ENCODE results near the gene SRXN1. TPM values are rescaled to one million over a fixed set of nuclear protein-coding genes. Genes with fewer than 3 reads are reported as not detected.
"Not testable (repeated sequence)": the region's sequence is repeated elsewhere in the genome, so short reads cannot be mapped to it uniquely, and the experiment has no call there.

SRXN1 gene
- total and polyA plus RNA-seq, 2 experiments from 2014 or later, result 58.6 to 94.1 TPM

DNA sequence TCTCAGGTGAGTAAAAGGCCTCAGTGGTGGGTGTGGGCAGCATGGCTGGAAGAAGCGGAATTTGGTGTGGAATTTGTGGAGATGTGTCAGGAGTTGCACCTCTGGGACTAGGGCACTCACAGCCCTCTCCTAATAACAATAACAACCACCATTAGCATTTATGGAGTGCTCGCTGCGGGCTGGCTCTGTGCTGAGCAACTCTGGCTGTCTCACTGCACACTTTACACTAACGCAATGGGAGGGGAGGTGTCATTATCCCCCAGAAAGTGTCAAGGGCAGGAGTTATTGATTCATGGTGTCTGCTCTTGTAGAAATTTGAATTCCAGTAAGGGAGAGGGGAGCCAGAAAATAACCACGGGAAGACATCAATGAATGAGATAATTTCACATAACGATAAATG is 45.3 kb upstream of the SRXN1 start:
- no peaks in the 10 kb centered on the region for H3K9me3 ChIP-seq (ENCODE audit: low read depth)
- H3K4me2 ChIP-seq (ENCODE audit: unreplicated experiment), result no peak overlapping the region
- no peak overlapping the region for H3K9ac ChIP-seq
- no peaks in the 10 kb centered on the region for H3K4me1 ChIP-seq (ENCODE audit: insufficient read depth)
- H3K27ac ChIP-seq, result no peak overlapping the region
- no peak for DNase-seq
- H3K9me2 ChIP-seq (ENCODE audit: insufficient read depth), result no peaks in the 10 kb centered on the region
- no peaks in the 10 kb centered on the region for H3K79me2 ChIP-seq (ENCODE audit: insufficient read depth)
- no peaks in the 10 kb centered on the region for H4K20me1 ChIP-seq (ENCODE audit: insufficient read depth)
- H2AFZ ChIP-seq, result no peak overlapping the region
- WGBS, 2 experiments (ENCODE audit: low coverage in 1 of 2, low lambda C conversion rate in 2 of 2, missing lambda C conversion rate in 2 of 2), result 31 to 32% methylated on average over 6 of the region's 6 CpGs
- peaks cover 21% of the 10 kb centered on the region; the same call in 1 of the 2 replicates for H3K27me3 ChIP-seq (replicated peaks; ENCODE audit: insufficient read depth)
- in situ Hi-C loops (cut with MboI), result no loop called here
- H3K36me3 ChIP-seq (ENCODE audit: low read depth), result no peaks in the 10 kb centered on the region
- no peak overlapping the region for H3K4me3 ChIP-seq
- H3F3A ChIP-seq (ENCODE audit: insufficient read depth), result no peaks in the 10 kb centered on the region
- TF ChIP-seq EZH2phosphoT487 (IDR thresholded peaks at IDR 0.05; ENCODE audit: insufficient read depth, low read depth) (no peak), EZH2 (IDR thresholded peaks at IDR 0.05; ENCODE audit: insufficient read depth, poor library complexity, severe bottlenecking) (no peak)

DNA sequence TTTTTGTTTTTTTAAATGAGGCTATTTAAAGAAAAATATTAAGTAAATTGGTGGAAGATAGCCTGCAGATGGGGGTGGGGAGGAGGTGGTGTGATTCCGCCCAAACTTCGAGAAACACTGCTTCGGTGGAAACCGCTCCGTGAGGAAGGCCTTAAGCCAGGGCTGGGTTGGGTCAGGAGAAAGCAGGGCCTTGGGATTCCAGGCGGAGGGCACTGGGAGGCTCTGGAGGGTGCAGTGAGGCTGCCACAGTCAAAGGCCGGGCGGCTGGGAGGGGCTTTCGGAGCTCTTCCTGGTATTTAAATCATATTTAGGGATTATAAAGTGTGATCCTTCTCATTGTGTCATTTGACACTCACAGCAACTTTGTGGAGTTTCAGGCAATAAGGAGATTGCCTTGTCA is 44.8 kb upstream of the SRXN1 start:
- H3K27me3 ChIP-seq (replicated peaks; ENCODE audit: insufficient read depth), result peaks cover 21% of the 10 kb centered on the region; the same call in 1 of the 2 replicates
- no peaks in the 10 kb centered on the region for H3K9me2 ChIP-seq (ENCODE audit: insufficient read depth)
- H3K27ac ChIP-seq, result no peak overlapping the region
- in situ Hi-C loops (cut with MboI), result no loop called here
- H2AFZ ChIP-seq, result no peak overlapping the region
- DNase-seq, result no peak
- H3F3A ChIP-seq (ENCODE audit: insufficient read depth), result no peaks in the 10 kb centered on the region
- H3K9ac ChIP-seq, result no peak overlapping the region
- WGBS, 2 experiments (ENCODE audit: low coverage in 1 of 2, low lambda C conversion rate in 2 of 2, missing lambda C conversion rate in 2 of 2), result 33 to 40% methylated on average over 9 of the region's 9 CpGs
- no peaks in the 10 kb centered on the region for H3K36me3 ChIP-seq (ENCODE audit: low read depth)
- no peak overlapping the region for H3K4me2 ChIP-seq (ENCODE audit: unreplicated experiment)
- no peaks in the 10 kb centered on the region for H4K20me1 ChIP-seq (ENCODE audit: insufficient read depth)
- no peaks in the 10 kb centered on the region for H3K79me2 ChIP-seq (ENCODE audit: insufficient read depth)
- H3K4me1 ChIP-seq (ENCODE audit: insufficient read depth), result no peaks in the 10 kb centered on the region
- no peaks in the 10 kb centered on the region for H3K9me3 ChIP-seq (ENCODE audit: low read depth)
- no peak overlapping the region for H3K4me3 ChIP-seq
- TF ChIP-seq EZH2 (IDR thresholded peaks at IDR 0.05; ENCODE audit: insufficient read depth, poor library complexity, severe bottlenecking) (no peak), EZH2phosphoT487 (IDR thresholded peaks at IDR 0.05; ENCODE audit: insufficient read depth, low read depth) (no peak)

DNA sequence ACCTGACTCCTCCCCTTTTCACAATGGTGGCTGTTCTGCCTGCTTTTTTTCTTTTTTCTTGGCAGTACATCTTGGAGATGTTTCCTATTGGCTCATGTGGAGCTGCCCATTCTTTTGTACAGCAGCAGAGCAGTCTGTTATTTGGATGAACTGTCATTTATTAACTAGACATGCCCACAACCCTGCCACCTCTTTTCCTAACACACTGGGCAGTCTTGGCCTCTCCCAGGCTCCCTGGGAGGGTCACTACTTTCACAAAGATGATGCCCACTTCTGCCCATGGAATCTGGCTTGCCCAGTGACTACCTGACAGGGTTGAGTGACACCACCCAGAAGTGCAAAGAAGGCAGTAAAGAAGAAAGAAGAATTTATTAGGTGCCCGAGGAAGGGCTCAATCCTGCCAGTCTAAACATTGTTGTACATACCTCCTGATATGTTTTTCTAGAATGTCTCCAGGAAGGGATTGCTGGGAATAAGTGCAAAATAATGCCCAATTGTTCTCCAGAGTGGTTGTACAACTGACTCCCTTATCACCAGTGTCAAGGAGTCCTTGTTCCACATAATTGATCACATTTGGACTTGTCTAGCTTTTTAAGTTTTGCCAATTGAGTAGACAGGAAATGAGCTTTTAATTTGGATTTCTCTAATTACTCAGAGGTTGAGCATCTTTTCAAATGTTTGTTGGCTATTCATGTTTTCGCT is 42.3 kb upstream of the SRXN1 start:
- TF ChIP-seq EZH2phosphoT487 (IDR thresholded peaks at IDR 0.05; ENCODE audit: insufficient read depth, low read depth) (no peak), EZH2 (IDR thresholded peaks at IDR 0.05; ENCODE audit: insufficient read depth, poor library complexity, severe bottlenecking) (no peak)
- Histone ChIP-seq H3K4me1 (ENCODE audit: insufficient read depth) (no peaks in the 10 kb centered on the region), H3K27me3 (replicated peaks; ENCODE audit: insufficient read depth) (peaks cover 37% of the 10 kb centered on the region), H4K20me1 (ENCODE audit: insufficient read depth) (no peaks in the 10 kb centered on the region), H2AFZ (no peak overlapping the region), H3K79me2 (ENCODE audit: insufficient read depth) (no peaks in the 10 kb centered on the region), H3K4me2 (ENCODE audit: unreplicated experiment) (no peak overlapping the region), H3K9ac (no peak overlapping the region), H3K27ac (no peak overlapping the region), H3K9me2 (ENCODE audit: insufficient read depth) (no peaks in the 10 kb centered on the region), H3K4me3 (no peak overlapping the region), H3K9me3 (ENCODE audit: low read depth) (no peaks in the 10 kb centered on the region), H3K36me3 (ENCODE audit: low read depth) (no peaks in the 10 kb centered on the region), H3F3A (ENCODE audit: insufficient read depth) (no peaks in the 10 kb centered on the region)
- WGBS, 2 experiments (ENCODE audit: low coverage in 1 of 2, low lambda C conversion rate in 2 of 2, missing lambda C conversion rate in 2 of 2), result 53 to 55% methylated on average over 2 of the region's 2 CpGs
- no peak for DNase-seq
- in situ Hi-C loops (cut with MboI), result no loop called here

DNA sequence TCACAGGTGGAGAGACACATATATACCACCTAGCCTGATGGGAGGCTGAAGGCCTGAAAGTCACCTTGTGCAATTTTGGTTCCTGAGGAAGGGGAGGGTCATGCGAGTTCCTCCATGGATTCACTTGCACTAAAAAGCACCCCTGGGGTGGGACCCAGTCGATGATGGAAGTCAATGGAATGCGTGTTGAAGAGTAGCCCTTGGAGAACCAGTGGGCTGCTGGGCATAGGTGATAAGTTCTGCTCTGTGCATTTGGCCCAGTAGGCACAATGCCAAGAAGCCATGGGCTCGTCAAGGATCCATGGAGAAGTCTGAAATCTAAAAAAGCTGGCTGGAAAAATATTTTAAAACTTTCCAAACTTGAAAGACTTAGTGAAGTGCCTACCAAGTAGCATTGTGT is 41.5 kb upstream of the SRXN1 start:
- no peak for DNase-seq
- Histone ChIP-seq H3K79me2 (ENCODE audit: insufficient read depth) (no peaks in the 10 kb centered on the region), H3F3A (ENCODE audit: insufficient read depth) (no peaks in the 10 kb centered on the region), H2AFZ (no peak overlapping the region), H3K27me3 (replicated peaks; ENCODE audit: insufficient read depth) (peaks cover 38% of the 10 kb centered on the region), H3K4me2 (ENCODE audit: unreplicated experiment) (no peak overlapping the region), H3K9me3 (ENCODE audit: low read depth) (no peaks in the 10 kb centered on the region), H3K9ac (no peak overlapping the region), H3K36me3 (ENCODE audit: low read depth) (no peaks in the 10 kb centered on the region), H3K4me3 (no peak overlapping the region), H3K4me1 (ENCODE audit: insufficient read depth) (no peaks in the 10 kb centered on the region), H3K27ac (no peak overlapping the region), H3K9me2 (ENCODE audit: insufficient read depth) (no peaks in the 10 kb centered on the region), H4K20me1 (ENCODE audit: insufficient read depth) (no peaks in the 10 kb centered on the region)
- in situ Hi-C loops (cut with MboI), result no loop called here
- 31 to 34% methylated on average over 3 to 4 of the region's 4 CpGs for WGBS, 2 experiments (ENCODE audit: low coverage in 1 of 2, low lambda C conversion rate in 2 of 2, missing lambda C conversion rate in 2 of 2)
- no peak for TF ChIP-seq EZH2phosphoT487 (IDR thresholded peaks at IDR 0.05; ENCODE audit: insufficient read depth, low read depth)
- TF ChIP-seq EZH2 (IDR thresholded peaks at IDR 0.05; ENCODE audit: insufficient read depth, poor library complexity, severe bottlenecking), result no peak

DNA sequence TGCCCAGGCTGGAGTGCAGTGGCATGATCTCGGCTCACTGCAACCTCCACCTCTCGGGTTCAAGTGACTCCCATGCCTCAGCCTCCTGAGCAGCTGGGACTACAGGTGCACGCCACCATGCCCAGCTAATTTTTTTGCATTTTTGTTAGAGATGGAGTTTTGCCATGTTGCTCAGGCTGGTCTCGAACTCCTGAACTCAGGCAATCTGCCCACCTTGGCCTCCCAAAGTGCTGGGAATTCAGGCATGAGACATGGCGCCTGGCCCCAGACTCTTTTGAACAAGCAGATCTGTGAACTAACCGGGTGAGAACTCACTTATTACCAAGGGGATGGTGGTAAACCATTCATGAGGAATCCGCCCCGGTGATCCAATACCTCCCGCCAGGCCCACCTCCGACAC is 40.8 kb upstream of the SRXN1 start:
- H3K9me2 ChIP-seq (ENCODE audit: insufficient read depth); H3K4me1 ChIP-seq (ENCODE audit: insufficient read depth); H3K79me2 ChIP-seq (ENCODE audit: insufficient read depth); H2AFZ ChIP-seq; H4K20me1 ChIP-seq (ENCODE audit: insufficient read depth); DNase-seq; H3K4me2 ChIP-seq (ENCODE audit: unreplicated experiment); in situ Hi-C loops (cut with MboI); H3K36me3 ChIP-seq (ENCODE audit: low read depth); H3K9me3 ChIP-seq (ENCODE audit: low read depth); H3K27ac ChIP-seq; H3K9ac ChIP-seq; H3K4me3 ChIP-seq; H3F3A ChIP-seq (ENCODE audit: insufficient read depth): not testable (repeated sequence)
- peaks cover 44% of the 10 kb centered on the region for H3K27me3 ChIP-seq (replicated peaks; ENCODE audit: insufficient read depth)
- 53 to 57% methylated on average over 10 of the region's 10 CpGs for WGBS, 2 experiments (ENCODE audit: low coverage in 1 of 2, low lambda C conversion rate in 2 of 2, missing lambda C conversion rate in 2 of 2)
